Stimulated activated effector memory CD8-positive, alpha-beta T cell treated with anti-CD3 and anti-CD28 coated beads, Interleukin-12 subunit alpha, Interleukin-12 subunit beta, amount 100 ng/mL, for 72 hours (primary cell): ENCODE measurements around the gene CYP3A7.
"Not testable (repeated sequence)": the region's sequence is repeated elsewhere in the genome, so short reads cannot be mapped to it uniquely, and the experiment has no call there.

Experiments used
- ATAC-seq: fragments of 150-1000 bp; cut with Tn5 transposase; 2 replicates; pipeline ENCODE4 v1.10.0; 2021
- DNase-seq, 2 donors: peaks; one replicate each; pipeline ENCODE4 v3.0.0; 2021 to 2022; ENCODE audit warnings: low spot score in 2 of 2
- H3K27ac Mint-ChIP-seq: one replicate; pipeline ENCODE4 v1.8.0; 2022; ENCODE audit warnings: mild to moderate bottlenecking, mixed read lengths
- H3K36me3 Mint-ChIP-seq: one replicate; pipeline ENCODE4 v1.8.0; 2022; ENCODE audit warnings: mild to moderate bottlenecking, mixed read lengths
- H3K4me1 Mint-ChIP-seq: one replicate; pipeline ENCODE4 v1.8.0; 2022; ENCODE audit warnings: mixed read lengths
- H3K4me3 Mint-ChIP-seq: one replicate; pipeline ENCODE4 v1.8.0; 2022; ENCODE audit warnings: mild to moderate bottlenecking, mixed read lengths
- H3K9me3 Mint-ChIP-seq: one replicate; pipeline ENCODE4 v1.8.0; 2022; ENCODE audit warnings: mixed read lengths

Gene CYP3A7

DNA sequence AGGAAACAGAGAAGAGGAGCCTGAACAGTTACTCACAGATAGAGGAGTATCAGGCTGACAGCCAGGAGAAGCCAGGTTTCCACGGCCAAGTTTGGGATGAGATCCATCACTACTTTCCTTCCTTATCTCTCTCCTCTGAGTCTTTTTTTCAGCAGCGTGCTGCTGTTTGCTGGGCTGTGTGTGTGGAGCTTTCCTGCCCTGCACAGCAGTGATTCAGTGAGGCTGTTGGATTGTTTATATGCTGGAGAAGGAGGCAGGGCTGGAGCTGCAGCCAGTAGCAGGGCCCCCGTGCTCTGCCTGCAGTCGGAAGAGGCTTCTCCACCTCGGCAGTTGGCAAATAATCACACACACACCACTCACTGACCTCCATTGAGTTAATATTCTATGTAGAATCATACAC, at the start of gene CYP3A7:
Gene CYP3A7 (minus strand): TSS at position 210 of the 400 bp plus-strand sequence. CDS start 103 bp downstream, at position 107.
- H3K27ac Mint-ChIP-seq: peak within 1 kb of the TSS; percentile 4
- H3K9me3 Mint-ChIP-seq: no peaks in the 10 kb centered on the region
- no peaks in the 10 kb centered on the region for H3K36me3 Mint-ChIP-seq
- no peak within 1 kb of the TSS for H3K4me3 Mint-ChIP-seq
- no peaks in the 10 kb centered on the region for H3K4me1 Mint-ChIP-seq
- no peak for DNase-seq
- ATAC-seq: no peak

GRCh38 chr7:99784007-99784406, 49.0 kb upstream of the CYP3A7 start, which contains the start of gene CYP3A4:
CYP3A4 (minus strand) TSS chr7:99784184; CDS start chr7:99784081, 103 bp downstream.
- H3K4me3 Mint-ChIP-seq: no peak within 1 kb of the TSS
- H3K36me3 Mint-ChIP-seq: no peaks in the 10 kb centered on the region
- H3K9me3 Mint-ChIP-seq: no peaks in the 10 kb centered on the region
- H3K27ac Mint-ChIP-seq: no peak within 1 kb of the TSS
- ATAC-seq (no peak), DNase-seq (no peak)
- H3K4me1 Mint-ChIP-seq: peaks cover 12% of the 10 kb centered on the region

GRCh38 chr7:99782012-99782953, 47.3 kb upstream of the CYP3A7 start:
- H3K36me3 Mint-ChIP-seq: no peaks in the 10 kb centered on the region
- no peaks in the 10 kb centered on the region for H3K4me1 Mint-ChIP-seq
- H3K9me3 Mint-ChIP-seq: no peaks in the 10 kb centered on the region
- no peak for DNase-seq
- no peak overlapping the region for H3K4me3 Mint-ChIP-seq
- ATAC-seq: no peak
- H3K27ac Mint-ChIP-seq: no peak overlapping the region

DNA sequence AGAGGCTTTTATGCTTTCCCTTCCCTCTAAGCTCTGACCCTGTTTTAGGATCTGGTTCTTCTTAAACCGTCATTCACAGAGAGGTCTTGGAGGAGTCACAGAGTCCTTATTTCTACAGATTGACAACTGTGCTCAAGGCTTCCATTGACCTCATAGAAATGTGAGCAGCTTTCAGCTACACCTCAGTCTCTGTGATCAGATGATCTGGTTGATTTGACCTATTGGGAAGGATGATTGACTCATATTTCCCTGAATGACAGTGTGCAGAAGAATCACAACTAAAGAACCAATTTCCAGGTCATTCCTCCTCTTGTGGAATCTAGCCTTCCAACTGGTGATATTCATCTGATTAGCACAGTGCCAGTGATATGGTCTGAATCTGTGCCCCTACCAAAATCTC, 45.6 kb upstream of the CYP3A7 start:
- H3K9me3 Mint-ChIP-seq: no peaks in the 10 kb centered on the region
- DNase-seq: no peak
- H3K4me1 Mint-ChIP-seq: no peaks in the 10 kb centered on the region
- H3K4me3 Mint-ChIP-seq: no peak overlapping the region
- peak; percentile 44 for ATAC-seq
- no peak overlapping the region for H3K27ac Mint-ChIP-seq
- no peaks in the 10 kb centered on the region for H3K36me3 Mint-ChIP-seq

DNA sequence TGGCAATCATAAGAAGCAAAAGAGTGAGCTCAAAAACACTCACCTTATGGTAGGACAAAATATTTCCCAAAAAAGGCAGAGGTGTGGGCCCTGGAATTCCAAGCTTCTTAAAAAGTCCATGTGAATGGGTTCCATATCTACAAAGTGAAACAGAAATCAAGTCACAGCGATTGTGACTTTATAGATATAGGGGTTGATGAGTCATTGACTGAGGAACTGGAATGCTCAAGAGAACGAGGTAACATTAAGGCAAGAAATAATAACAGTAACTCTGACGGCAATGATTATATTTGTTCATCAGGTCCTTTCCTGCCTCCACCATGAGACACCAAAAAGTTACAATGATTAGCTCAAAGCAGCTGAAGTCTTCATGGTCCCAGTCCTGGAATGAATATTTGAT, 45.0 kb upstream of the CYP3A7 start:
- DNase-seq (no peak), ATAC-seq (no peak)
- Mint-ChIP-seq H3K36me3 (no peaks in the 10 kb centered on the region), H3K4me3 (no peak overlapping the region), H3K27ac (no peak overlapping the region), H3K9me3 (no peaks in the 10 kb centered on the region), H3K4me1 (no peaks in the 10 kb centered on the region)

GRCh38 chr7:99778880-99779279, 43.9 kb upstream of the CYP3A7 start:
- Mint-ChIP-seq H3K4me3 (no peak overlapping the region), H3K4me1 (no peaks in the 10 kb centered on the region), H3K27ac (no peak overlapping the region), H3K36me3 (no peaks in the 10 kb centered on the region), H3K9me3 (no peaks in the 10 kb centered on the region)
- no peak for DNase-seq
- ATAC-seq: no peak

GRCh38 chr7:99773395-99773794, 38.4 kb upstream of the CYP3A7 start:
- H3K4me3 Mint-ChIP-seq, H3K27ac Mint-ChIP-seq: not testable (repeated sequence)

DNA sequence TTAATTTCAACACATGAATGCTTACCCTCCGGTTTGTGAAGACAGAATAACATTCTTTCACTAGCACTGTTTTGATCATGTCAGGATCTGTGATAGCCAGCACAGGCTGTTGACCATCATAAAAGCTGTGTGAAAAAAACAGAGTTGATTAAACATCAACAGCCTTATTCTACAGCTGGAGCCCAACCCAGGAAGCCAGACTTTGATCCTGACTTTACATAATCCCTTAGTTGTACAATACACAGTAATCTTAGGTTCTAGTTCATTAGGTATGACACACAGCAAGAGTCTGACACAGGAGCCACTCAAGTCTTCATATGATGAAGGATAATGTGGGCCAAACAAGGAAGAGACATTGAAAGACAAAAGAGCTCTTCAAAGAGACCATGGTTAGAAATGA, 37.6 kb upstream of the CYP3A7 start:
- Mint-ChIP-seq H3K36me3 (no peaks in the 10 kb centered on the region), H3K4me1 (peaks cover 18% of the 10 kb centered on the region), H3K9me3 (peaks cover 2% of the 10 kb centered on the region), H3K4me3 (no peak overlapping the region), H3K27ac (no peak overlapping the region)
- DNase-seq (no peak), ATAC-seq (no peak)

More at GRCh38 chr7:99773395-99773794, 38.4 kb upstream of the CYP3A7 start:
- H3K36me3 Mint-ChIP-seq, ATAC-seq, H3K9me3 Mint-ChIP-seq, H3K4me1 Mint-ChIP-seq, DNase-seq: not testable (repeated sequence)

- H3K27ac Mint-ChIP-seq, H3K4me3 Mint-ChIP-seq, H3K36me3 Mint-ChIP-seq, H3K9me3 Mint-ChIP-seq, DNase-seq, ATAC-seq: not testable (repeated sequence)
- H3K4me1 Mint-ChIP-seq: peaks cover 20% of the 10 kb centered on the region
Observed at GRCh38 chr7:99769494-99769893, 34.5 kb upstream of the CYP3A7 start.

GRCh38 chr7:99768471-99768870, 33.5 kb upstream of the CYP3A7 start:
- ATAC-seq: peak; percentile 65
- peaks cover under 1% of the 10 kb centered on the region for H3K9me3 Mint-ChIP-seq
- H3K36me3 Mint-ChIP-seq: no peaks in the 10 kb centered on the region
- H3K4me3 Mint-ChIP-seq: no peak overlapping the region
- H3K27ac Mint-ChIP-seq: no peak overlapping the region
- no peak for DNase-seq
- peaks cover 17% of the 10 kb centered on the region for H3K4me1 Mint-ChIP-seq

- no peaks in the 10 kb centered on the region for H3K9me3 Mint-ChIP-seq
- H3K36me3 Mint-ChIP-seq: no peaks in the 10 kb centered on the region
- H3K27ac Mint-ChIP-seq: no peak overlapping the region
- peak; percentile 36 for ATAC-seq
- no peak for DNase-seq
- H3K4me1 Mint-ChIP-seq: peaks cover 13% of the 10 kb centered on the region
- H3K4me3 Mint-ChIP-seq: no peak overlapping the region
Observed at GRCh38 chr7:99767662-99768061, 32.7 kb upstream of the CYP3A7 start.

DNA sequence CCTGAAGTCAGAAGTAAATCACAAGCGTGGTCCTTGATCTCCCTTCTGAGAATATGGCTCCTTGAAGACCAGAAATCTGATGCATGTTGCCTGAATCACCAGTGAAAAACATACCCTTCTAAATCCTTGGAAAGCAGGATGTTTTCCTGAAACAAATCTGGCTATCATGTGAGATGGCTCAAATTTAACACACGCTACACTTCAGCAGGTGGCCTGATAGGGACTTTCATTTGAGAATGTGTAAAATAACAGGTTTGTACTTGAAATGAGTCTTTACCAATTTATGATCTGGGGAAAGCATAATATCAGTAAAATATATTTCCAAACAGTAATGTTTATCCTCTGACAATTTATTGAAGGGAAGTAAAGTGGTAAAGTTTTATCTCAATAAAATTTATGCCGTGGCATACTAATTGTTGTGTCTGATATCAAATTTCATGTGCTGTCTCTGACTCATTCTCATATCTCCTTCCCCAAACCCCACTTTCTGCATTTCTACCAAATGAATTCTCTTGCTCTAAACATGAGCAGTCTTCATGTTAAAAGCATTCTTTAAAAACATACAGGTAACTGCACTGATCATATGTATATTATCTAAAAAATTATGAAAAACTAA, 31.6 kb upstream of the CYP3A7 start:
- DNase-seq (no peak), ATAC-seq (no peak)
- no peak overlapping the region for H3K4me3 Mint-ChIP-seq
- H3K27ac Mint-ChIP-seq: no peak overlapping the region
- H3K4me1 Mint-ChIP-seq: peaks cover 13% of the 10 kb centered on the region
- H3K36me3 Mint-ChIP-seq: no peaks in the 10 kb centered on the region
- H3K9me3 Mint-ChIP-seq: no peaks in the 10 kb centered on the region

GRCh38 chr7:99764478-99764877, 29.5 kb upstream of the CYP3A7 start:
- DNase-seq: no peak
- H3K27ac Mint-ChIP-seq: no peak overlapping the region
- ATAC-seq: no peak
- H3K4me1 Mint-ChIP-seq: peaks cover 13% of the 10 kb centered on the region
- no peaks in the 10 kb centered on the region for H3K36me3 Mint-ChIP-seq
- no peaks in the 10 kb centered on the region for H3K9me3 Mint-ChIP-seq
- H3K4me3 Mint-ChIP-seq: no peak overlapping the region

DNA sequence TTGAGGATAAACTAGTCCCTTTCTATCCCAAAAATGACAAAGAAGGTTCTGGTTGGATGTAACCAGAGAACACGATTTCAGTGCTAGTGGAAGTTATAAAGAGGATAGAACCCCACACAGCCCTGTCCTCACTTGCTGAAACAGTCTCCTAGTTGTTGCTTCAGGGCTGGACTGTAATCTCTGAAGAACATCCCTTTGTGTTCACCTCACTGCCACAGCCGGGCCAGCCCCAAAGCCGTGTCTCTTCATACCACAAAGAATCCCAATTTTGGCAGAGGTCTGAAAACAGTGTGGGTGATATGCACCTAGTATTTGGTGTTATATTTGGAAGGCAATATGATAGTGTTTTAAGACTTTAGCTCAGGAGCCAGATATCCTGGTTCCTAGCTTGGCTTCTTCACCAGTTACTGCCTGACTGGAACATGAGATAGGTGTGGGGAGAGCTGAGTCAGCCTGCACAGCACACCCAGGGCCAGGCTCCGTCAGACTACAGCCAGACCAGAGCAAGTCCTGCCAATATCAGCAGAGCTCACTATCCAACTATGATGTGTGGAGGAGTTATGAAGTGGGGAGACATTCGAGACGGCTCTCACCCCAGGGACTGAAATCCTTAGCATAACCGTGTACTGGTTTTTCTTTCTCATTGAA, 27.8 kb upstream of the CYP3A7 start:
- Mint-ChIP-seq H3K36me3 (no peaks in the 10 kb centered on the region), H3K9me3 (no peaks in the 10 kb centered on the region), H3K27ac (no peak overlapping the region), H3K4me3 (no peak overlapping the region), H3K4me1 (peaks cover 5% of the 10 kb centered on the region)
- DNase-seq (no peak), ATAC-seq (no peak)

- ATAC-seq (no peak), DNase-seq (no peak)
- Mint-ChIP-seq H3K36me3 (no peaks in the 10 kb centered on the region), H3K9me3 (no peaks in the 10 kb centered on the region), H3K4me3 (no peak overlapping the region), H3K27ac (no peak overlapping the region), H3K4me1 (no peaks in the 10 kb centered on the region)
Observed at GRCh38 chr7:99755085-99755484, 20.1 kb upstream of the CYP3A7 start.
